Stimulated activated CD8-positive, alpha-beta memory T cell treated with anti-CD3 and anti-CD28 coated beads, Interleukin-15, amount 100 ng/mL, for 24 hours (primary cell): ENCODE results near the gene SECISBP2.

Experiments used
- DNase-seq: peaks from one replicate; pipeline ENCODE4 v3.0.0-alpha.2; 2020; ENCODE audit warnings: low read depth

The SECISBP2 gene

GRCh38 chr9:89350988-89351557 is 32.8 kb downstream of the SECISBP2 start:
- no peak for DNase-seq

- DNase-seq, result no peak
These were observed 33.4 kb downstream of the SECISBP2 start for GRCh38 chr9:89351584-89352300.

GRCh38 chr9:89352451-89352850 is 34.2 kb downstream of the SECISBP2 start:
- DNase-seq, result no peak

GRCh38 chr9:89352874-89353649 is 34.8 kb downstream of the SECISBP2 start:
- no peak for DNase-seq

- DNase-seq, result no peak
These were observed 35.7 kb downstream of the SECISBP2 start for GRCh38 chr9:89353989-89354388.

- DNase-seq, result no peak
These were observed 36.2 kb downstream of the SECISBP2 start for GRCh38 chr9:89354471-89354870.

- no peak for DNase-seq
These were observed 38.5 kb downstream of the SECISBP2 start for GRCh38 chr9:89356782-89357181.

- no peak for DNase-seq
These were observed 39.3 kb downstream of the SECISBP2 start for GRCh38 chr9:89357331-89358197.

- DNase-seq, result no peak
These were observed 40.1 kb downstream of the SECISBP2 start for GRCh38 chr9:89358376-89358916.

- no peak for DNase-seq
These were observed 40.7 kb downstream of the SECISBP2 start for GRCh38 chr9:89358985-89359384.

- DNase-seq, result no peak
These were observed 41.5 kb downstream of the SECISBP2 start for GRCh38 chr9:89359751-89360261.

GRCh38 chr9:89360465-89360864 is 42.2 kb downstream of the SECISBP2 start:
- DNase-seq, result no peak

GRCh38 chr9:89361031-89361430 is 42.7 kb downstream of the SECISBP2 start:
- DNase-seq, result no peak

GRCh38 chr9:89361816-89362646 is 43.7 kb downstream of the SECISBP2 start:
- DNase-seq, result no peak

GRCh38 chr9:89362647-89363310 is 44.5 kb downstream of the SECISBP2 start:
- DNase-seq, result no peak

- DNase-seq, result no peak
These were observed 45.0 kb downstream of the SECISBP2 start for GRCh38 chr9:89363311-89363670.

- DNase-seq, result no peak
These were observed 45.8 kb downstream of the SECISBP2 start for GRCh38 chr9:89363921-89364665.

- no peak for DNase-seq
These were observed 46.6 kb downstream of the SECISBP2 start for GRCh38 chr9:89364666-89365531.

- DNase-seq, result no peak
These were observed 47.2 kb downstream of the SECISBP2 start for GRCh38 chr9:89365532-89365912.
